Measurements from ENCODE around the gene NEDD4L. TPM values are rescaled to one million over a fixed set of nuclear protein-coding genes. Genes with fewer than 3 reads are reported as not detected.

NEDD4L gene
- total and polyA plus RNA-seq, 10 of the 15 experiments (the other 5 are each of a cell fraction or from before 2014, with no cell fraction given) = 7.4 to 24.0 (median 17.7) TPM

DNA sequence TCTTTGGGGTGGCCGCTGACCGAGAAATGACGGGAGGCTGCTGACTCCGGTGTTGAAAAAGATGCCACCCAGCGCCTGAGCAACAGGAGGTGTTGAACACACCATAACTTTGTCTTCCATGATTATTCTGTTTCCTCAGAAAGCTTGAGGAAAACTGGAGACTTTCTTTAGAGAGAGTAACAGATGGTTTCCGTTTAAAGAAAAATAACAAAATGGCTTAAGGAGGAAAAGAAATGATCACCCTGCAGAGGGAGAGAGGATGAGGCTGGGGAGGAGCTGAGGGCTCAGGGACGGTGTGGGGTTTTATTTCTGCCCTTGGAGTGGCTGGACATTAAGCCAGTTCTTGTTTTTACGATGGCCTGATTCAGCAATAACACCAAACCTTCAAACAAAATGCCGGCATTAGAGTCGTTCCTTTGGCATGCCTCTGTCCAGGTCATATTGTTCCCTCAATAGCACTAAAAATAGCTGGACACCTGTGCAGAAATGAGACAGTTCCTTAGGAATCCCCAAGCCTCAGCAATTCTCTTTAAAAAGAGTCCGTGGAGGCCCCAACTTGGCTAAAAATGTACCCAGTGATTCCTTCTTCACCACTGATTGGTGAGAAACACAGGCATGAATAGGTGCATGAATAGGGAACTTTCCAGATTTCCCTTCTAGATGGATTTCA lies 402.5 kb downstream of the NEDD4L start (continued):
- no peak for TF ChIP-seq RELA (IDR thresholded peaks at IDR 0.05; ENCODE audit: borderline replicate concordance, partially characterized antibody)

GRCh38 chr18:58447402-58448095 lies 403.5 kb downstream of the NEDD4L start:
- RAD21 ChIA-PET (ENCODE audit: unreplicated experiment) = no interaction called here
- no peaks in the 10 kb centered on the region for H3K9me3 ChIP-seq (replicated peaks; ENCODE audit: control insufficient read depth, insufficient read depth, low read length)
- no peak overlapping the region for H3K4me2 ChIP-seq (ENCODE audit: control insufficient read depth, insufficient read depth)
- CTCF ChIA-PET = interaction anchor here (0.5 kb wide), 2 partner anchors 437 to 636 kb away, joined by 3 read pairs; no protein-coding TSS in a partner anchor
- intact Hi-C loops (cut with micrococcal nuclease; ENCODE audit: unreplicated experiment) = no loop called here
- SMC1A ChIA-PET (ENCODE audit: uncharacterized antibody, unreplicated experiment) = no interaction called here
- H2AFZ ChIP-seq (ENCODE audit: control insufficient read depth, low read depth, low read length) = no peak overlapping the region
- no peak for TF ChIP-seq ZNF274 (IDR thresholded peaks at IDR 0.05; ENCODE audit: insufficient read depth, insufficient read length)
- TF ChIP-seq EGR1 (IDR thresholded peaks at IDR 0.05; ENCODE audit: borderline replicate concordance in 1 of 2, low read depth in 2 of 2, low read length in 2 of 2) = no peak
- TF ChIP-seq, protein P1, sequence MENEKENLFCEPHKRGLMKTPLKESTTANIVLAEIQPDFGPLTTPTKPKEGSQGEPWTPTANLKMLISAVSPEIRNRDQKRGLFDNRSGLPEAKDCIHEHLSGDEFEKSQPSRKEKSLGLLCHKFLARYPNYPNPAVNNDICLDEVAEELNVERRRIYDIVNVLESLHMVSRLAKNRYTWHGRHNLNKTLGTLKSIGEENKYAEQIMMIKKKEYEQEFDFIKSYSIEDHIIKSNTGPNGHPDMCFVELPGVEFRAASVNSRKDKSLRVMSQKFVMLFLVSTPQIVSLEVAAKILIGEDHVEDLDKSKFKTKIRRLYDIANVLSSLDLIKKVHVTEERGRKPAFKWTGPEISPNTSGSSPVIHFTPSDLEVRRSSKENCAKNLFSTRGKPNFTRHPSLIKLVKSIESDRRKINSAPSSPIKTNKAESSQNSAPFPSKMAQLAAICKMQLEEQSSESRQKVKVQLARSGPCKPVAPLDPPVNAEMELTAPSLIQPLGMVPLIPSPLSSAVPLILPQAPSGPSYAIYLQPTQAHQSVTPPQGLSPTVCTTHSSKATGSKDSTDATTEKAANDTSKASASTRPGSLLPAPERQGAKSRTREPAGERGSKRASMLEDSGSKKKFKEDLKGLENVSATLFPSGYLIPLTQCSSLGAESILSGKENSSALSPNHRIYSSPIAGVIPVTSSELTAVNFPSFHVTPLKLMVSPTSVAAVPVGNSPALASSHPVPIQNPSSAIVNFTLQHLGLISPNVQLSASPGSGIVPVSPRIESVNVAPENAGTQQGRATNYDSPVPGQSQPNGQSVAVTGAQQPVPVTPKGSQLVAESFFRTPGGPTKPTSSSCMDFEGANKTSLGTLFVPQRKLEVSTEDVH (IDR thresholded peaks at IDR 0.05; ENCODE audit: low read depth, partially characterized antibody) = no peak
- TF ChIP-seq CHD4 (IDR thresholded peaks at IDR 0.05) = no peak
- TF ChIP-seq BMI1 (IDR thresholded peaks at IDR 0.05; ENCODE audit: borderline replicate concordance) = no peak
- TF ChIP-seq HCFC1 (IDR thresholded peaks at IDR 0.05; ENCODE audit: low read length) = no peak
- no peak for TF ChIP-seq RCOR1 (conservative IDR thresholded peaks at IDR 0.05; ENCODE audit: low read depth, low read length)
- TF ChIP-seq ZSCAN29 (IDR thresholded peaks at IDR 0.05) = no peak
- POLR2A ChIA-PET = no interaction called here
- H3K4me1 ChIP-seq (ENCODE audit: control insufficient read depth, insufficient read depth, low read length) = no peaks in the 10 kb centered on the region
- no peak overlapping the region for H3K27ac ChIP-seq (ENCODE audit: control insufficient read depth, insufficient read depth)
- FAIRE-seq = no peak
- WGBS (ENCODE audit: insufficient coverage, insufficient replicate concordance, low lambda C conversion rate, missing lambda C conversion rate) = 38% methylated on average over 9 of the region's 9 CpGs
- no peaks in the 10 kb centered on the region for H3K36me3 ChIP-seq (ENCODE audit: control insufficient read depth in 2 of 2, insufficient read depth in 2 of 2, low read length in 1 of 2)
- H3K9ac ChIP-seq (ENCODE audit: control insufficient read depth, insufficient read depth, low read length) = no peak overlapping the region
- no peak overlapping the region for H3K4me3 ChIP-seq
- no TSS peak for BruUV-seq (replicated peaks)
- no peak for DNase-seq (ENCODE audit: low read depth, low spot score)
- H3K27me3 ChIP-seq (replicated peaks in 1 of 2; ENCODE audit: control insufficient read depth in 2 of 2, insufficient read depth in 2 of 2, low read length in 1 of 2) = no peaks in the 10 kb centered on the region
- H4K20me1 ChIP-seq (ENCODE audit: control insufficient read depth, insufficient read depth) = no peaks in the 10 kb centered on the region
- H3K79me2 ChIP-seq (ENCODE audit: control insufficient read depth, insufficient read depth, low read length) = no peaks in the 10 kb centered on the region
- in situ Hi-C loops (cut with MboI) = no loop called here
- no peak for ATAC-seq
